GM23338 (cell line): ENCODE measurements around the gene CHST11. TPM values are rescaled to one million over a fixed set of nuclear protein-coding genes. Genes with fewer than 3 reads are reported as not detected.

Experiments
- ATAC-seq: fragments of 200-7000 bp; cut with Tn5 transposase; 3 replicates; pipeline ENCODE4 v1.9.1; 2020
- DNase-seq: peaks from one replicate; pipeline ENCODE4 v3.0.0-alpha.2; 2015; ENCODE audit warnings: low spot score
- H2AFZ ChIP-seq: fragments of 200-600 bp; sonication (generic); 2 replicates; pipeline ENCODE4 v1.8.0; 2016; ENCODE audit warnings: antibody characterized with exemption, mild to moderate bottlenecking, moderate library complexity
- H3F3A ChIP-seq: fragments of 200-600 bp; sonication (generic); replicated peaks from 2 replicates; pipeline ENCODE4 v1.8.0; 2017; ENCODE audit warnings: antibody characterized with exemption, mixed run types, low read depth
- H3K27ac ChIP-seq: fragments of 200-600 bp; sonication (generic); 2 replicates; pipeline ENCODE4 v1.6.1; 2016; ENCODE audit warnings: low read depth
- H3K27me3 ChIP-seq: fragments of 200-600 bp; sonication (generic); 2 replicates; pipeline ENCODE4 v1.8.0; 2016; ENCODE audit warnings: mild to moderate bottlenecking, mixed run types, moderate library complexity; ENCODE audit not compliant: insufficient read depth
- H3K36me3 ChIP-seq: fragments of 200-600 bp; sonication (generic); 2 replicates; pipeline ENCODE4 v1.8.0; 2016; ENCODE audit warnings: mild to moderate bottlenecking; ENCODE audit not compliant: insufficient read depth
- H3K4me1 ChIP-seq: fragments of 200-600 bp; sonication (generic); 2 replicates; pipeline ENCODE4 v1.8.0; 2016; ENCODE audit warnings: mild to moderate bottlenecking, moderate library complexity; ENCODE audit not compliant: insufficient read depth
- H3K4me2 ChIP-seq: fragments of 200-600 bp; sonication (generic); 2 replicates; pipeline ENCODE4 v1.7.1; 2017; ENCODE audit warnings: mixed run types
- H3K4me3 ChIP-seq: fragments of 200-600 bp; sonication (generic); 2 replicates; pipeline ENCODE4 v1.6.1; 2016; ENCODE audit warnings: mixed run types
- H3K79me2 ChIP-seq: fragments of 200-600 bp; sonication (generic); replicated peaks from 2 replicates; pipeline ENCODE4 v1.8.0; 2017; ENCODE audit warnings: mild to moderate bottlenecking; ENCODE audit not compliant: insufficient read depth
- H3K9me2 ChIP-seq: fragments of 200-600 bp; sonication (generic); 2 replicates; pipeline ENCODE4 v1.8.0; 2017; ENCODE audit not compliant: insufficient read depth
- H4K20me1 ChIP-seq: fragments of 200-600 bp; sonication (generic); replicated peaks from 2 replicates; pipeline ENCODE4 v1.8.0; 2017; ENCODE audit warnings: mild to moderate bottlenecking; ENCODE audit not compliant: insufficient read depth
- H3K27ac Mint-ChIP-seq: 2 replicates; pipeline ENCODE4 v1.8.0; 2020; ENCODE audit warnings: inconsistent platforms, mild to moderate bottlenecking, moderate library complexity, mixed read lengths
- H3K27me3 Mint-ChIP-seq: 3 replicates; pipeline ENCODE4 v1.8.0; 2022; ENCODE audit warnings: low read depth, mild to moderate bottlenecking, moderate library complexity, mixed read lengths, inconsistent platforms; ENCODE audit not compliant: insufficient read depth, poor library complexity
- H3K36me3 Mint-ChIP-seq: 3 replicates; pipeline ENCODE4 v1.8.0; 2021; ENCODE audit warnings: low read depth, mild to moderate bottlenecking, inconsistent platforms, moderate library complexity, mixed read lengths
- H3K4me1 Mint-ChIP-seq: 3 replicates; pipeline ENCODE4 v1.8.0; 2020; ENCODE audit warnings: mild to moderate bottlenecking, inconsistent platforms, mixed read lengths
- H3K4me3 Mint-ChIP-seq: 3 replicates; pipeline ENCODE4 v1.8.0; 2021; ENCODE audit warnings: moderate library complexity, mild to moderate bottlenecking, inconsistent platforms, mixed read lengths
- H3K9me3 Mint-ChIP-seq: 3 replicates; pipeline ENCODE4 v1.8.0; 2020; ENCODE audit warnings: moderate library complexity, mild to moderate bottlenecking, inconsistent platforms, mixed read lengths
- CREB1 ChIP-seq: fragments of 250-450 bp; sonication (Bioruptor Pico); IDR thresholded peaks from 2 replicates; pipeline ENCODE4 v1.5.0; 2020; ENCODE audit warnings: low read depth, mild to moderate bottlenecking, moderate library complexity
- EZH2 ChIP-seq: fragments of 200-600 bp; sonication (generic); IDR thresholded peaks from one replicate; pipeline ENCODE4 v1.8.0; 2017; ENCODE audit warnings: antibody characterized with exemption, mild to moderate bottlenecking, low read depth; ENCODE audit not compliant: unreplicated experiment
- EZH2phosphoT487 ChIP-seq: fragments of 200-600 bp; sonication (generic); IDR thresholded peaks from one replicate; pipeline ENCODE4 v1.8.1; 2018; ENCODE audit warnings: antibody characterized with exemption; ENCODE audit not compliant: unreplicated experiment
- NANOG ChIP-seq: IDR thresholded peaks from 2 replicates; pipeline ENCODE4 v1.6.1; 2016; ENCODE audit warnings: antibody characterized with exemption, borderline replicate concordance
- REST ChIP-seq: IDR thresholded peaks from one replicate; pipeline ENCODE4 v1.6.1; 2018; ENCODE audit warnings: antibody characterized with exemption; ENCODE audit not compliant: unreplicated experiment
- STAT1 ChIP-seq: IDR thresholded peaks from one replicate; pipeline ENCODE4 v1.6.1; 2016; ENCODE audit warnings: antibody characterized with exemption; ENCODE audit not compliant: unreplicated experiment
- ZNF331 ChIP-seq: fragments of 250-450 bp; sonication (Bioruptor Pico); IDR thresholded peaks from 2 replicates; pipeline ENCODE4 v1.5.0; 2020; ENCODE audit warnings: low read depth, mild to moderate bottlenecking, moderate library complexity
- ZNF462 ChIP-seq: fragments of 250-450 bp; sonication (Bioruptor Pico); IDR thresholded peaks from 2 replicates; pipeline ENCODE4 v1.5.0; 2020; ENCODE audit warnings: mild to moderate bottlenecking, moderate library complexity
- polyA plus RNA-seq: library from polyadenylated mRNA; unstranded; fragments of >200 nt; fragmentation: Nextera tagmentation; extraction: Ambion mirVana; gene quantifications from 2 replicates; pipeline ENCODE4 v1.2.1, GENCODE V29; 2016
- total RNA-seq: library from RNA; depleted of rRNA; stranded (reverse); fragments of >200 nt; shearing (Covaris generic); gene quantifications from 2 replicates; pipeline ENCODE4 v1.2.3, GENCODE V29; 2014
- TF ChIP-seq, protein P1 (sequence below), 2 experiments: fragments of 200-600 bp in 1 of 2; sonication (generic) in 1 of 2; conservative IDR thresholded peaks; 2 replicates each; pipeline versions ENCODE4 v1.5.1 to v1.6.1; 2016 to 2017; ENCODE audit warnings: antibody characterized with exemption in 2 of 2, low read depth in 2 of 2, mild to moderate bottlenecking in 2 of 2, moderate library complexity in 1 of 2
- TF ChIP-seq, protein P2 (sequence below): IDR thresholded peaks from 2 replicates; pipeline ENCODE4 v1.6.1; 2016; ENCODE audit warnings: antibody characterized with exemption

The CHST11 gene
- total and polyA plus RNA-seq, 2 experiments from 2014 or later, result 7.7 to 25.7 TPM

DNA sequence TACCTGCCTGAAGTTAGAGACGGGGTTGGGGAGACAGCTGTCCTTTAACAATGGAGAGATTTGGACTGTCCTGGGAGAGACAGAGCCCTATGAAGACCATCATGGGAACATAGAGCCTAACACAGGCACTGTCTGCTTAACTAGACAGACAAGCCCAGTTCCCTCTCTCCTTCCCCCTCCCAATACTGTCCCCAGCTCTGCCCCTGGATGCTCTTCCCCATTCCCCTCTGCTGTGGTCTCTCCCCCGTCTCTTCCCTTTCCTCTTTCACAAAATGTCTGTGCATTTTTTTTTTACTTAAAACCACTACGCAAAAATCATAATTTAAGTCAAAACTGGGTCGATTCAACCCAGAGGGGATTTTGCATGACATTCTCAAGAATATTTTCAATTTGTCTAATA lies 232.9 kb downstream of the CHST11 start:
- Histone ChIP-seq H3K79me2 (no peaks in the 10 kb centered on the region), H3K4me2 (no peak overlapping the region), H3K36me3 (no peaks in the 10 kb centered on the region), H3K4me3 (no peak overlapping the region), H4K20me1 (no peaks in the 10 kb centered on the region; the same call in 1 of the 2 replicates), H3K9me2 (no peaks in the 10 kb centered on the region), H3K4me1 (no peaks in the 10 kb centered on the region), H3K27ac (no peak overlapping the region), H3K27me3 (no peaks in the 10 kb centered on the region), H3F3A (no peaks in the 10 kb centered on the region), H2AFZ (no peak overlapping the region)
- ATAC-seq (no peak; the same call in 2 of the 3 replicates), DNase-seq (no peak)
- TF ChIP-seq, protein P1, sequence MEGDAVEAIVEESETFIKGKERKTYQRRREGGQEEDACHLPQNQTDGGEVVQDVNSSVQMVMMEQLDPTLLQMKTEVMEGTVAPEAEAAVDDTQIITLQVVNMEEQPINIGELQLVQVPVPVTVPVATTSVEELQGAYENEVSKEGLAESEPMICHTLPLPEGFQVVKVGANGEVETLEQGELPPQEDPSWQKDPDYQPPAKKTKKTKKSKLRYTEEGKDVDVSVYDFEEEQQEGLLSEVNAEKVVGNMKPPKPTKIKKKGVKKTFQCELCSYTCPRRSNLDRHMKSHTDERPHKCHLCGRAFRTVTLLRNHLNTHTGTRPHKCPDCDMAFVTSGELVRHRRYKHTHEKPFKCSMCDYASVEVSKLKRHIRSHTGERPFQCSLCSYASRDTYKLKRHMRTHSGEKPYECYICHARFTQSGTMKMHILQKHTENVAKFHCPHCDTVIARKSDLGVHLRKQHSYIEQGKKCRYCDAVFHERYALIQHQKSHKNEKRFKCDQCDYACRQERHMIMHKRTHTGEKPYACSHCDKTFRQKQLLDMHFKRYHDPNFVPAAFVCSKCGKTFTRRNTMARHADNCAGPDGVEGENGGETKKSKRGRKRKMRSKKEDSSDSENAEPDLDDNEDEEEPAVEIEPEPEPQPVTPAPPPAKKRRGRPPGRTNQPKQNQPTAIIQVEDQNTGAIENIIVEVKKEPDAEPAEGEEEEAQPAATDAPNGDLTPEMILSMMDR (conservative IDR thresholded peaks at IDR 0.05; ENCODE audit: low read depth in 2 of 2), result no peak
- TF ChIP-seq EZH2phosphoT487 (no peak), EZH2 (no peak), NANOG (no peak), REST (no peak), STAT1 (no peak), ZNF331 (CRISPR knock-in tag) (no peak), ZNF462 (CRISPR knock-in tag) (no peak), CREB1 (CRISPR knock-in tag) (no peak)
- TF ChIP-seq, protein P2, sequence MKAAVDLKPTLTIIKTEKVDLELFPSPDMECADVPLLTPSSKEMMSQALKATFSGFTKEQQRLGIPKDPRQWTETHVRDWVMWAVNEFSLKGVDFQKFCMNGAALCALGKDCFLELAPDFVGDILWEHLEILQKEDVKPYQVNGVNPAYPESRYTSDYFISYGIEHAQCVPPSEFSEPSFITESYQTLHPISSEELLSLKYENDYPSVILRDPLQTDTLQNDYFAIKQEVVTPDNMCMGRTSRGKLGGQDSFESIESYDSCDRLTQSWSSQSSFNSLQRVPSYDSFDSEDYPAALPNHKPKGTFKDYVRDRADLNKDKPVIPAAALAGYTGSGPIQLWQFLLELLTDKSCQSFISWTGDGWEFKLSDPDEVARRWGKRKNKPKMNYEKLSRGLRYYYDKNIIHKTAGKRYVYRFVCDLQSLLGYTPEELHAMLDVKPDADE, result no peak
- H3K27ac Mint-ChIP-seq, result no peak overlapping the region
- 0 out of 3 replicates have a peak, but pooled peaks cover 3% of the 10 kb centered on the region for H3K4me1 Mint-ChIP-seq
- peaks cover 16% of the 10 kb centered on the region for H3K36me3 Mint-ChIP-seq
- H3K4me3 Mint-ChIP-seq, result no peak overlapping the region
- H3K9me3 Mint-ChIP-seq, result peaks cover 14% of the 10 kb centered on the region
- H3K27me3 Mint-ChIP-seq, result peaks cover 7% of the 10 kb centered on the region
